ENCODE data around the gene ADAMTS5.

The ADAMTS5 gene

DNA sequence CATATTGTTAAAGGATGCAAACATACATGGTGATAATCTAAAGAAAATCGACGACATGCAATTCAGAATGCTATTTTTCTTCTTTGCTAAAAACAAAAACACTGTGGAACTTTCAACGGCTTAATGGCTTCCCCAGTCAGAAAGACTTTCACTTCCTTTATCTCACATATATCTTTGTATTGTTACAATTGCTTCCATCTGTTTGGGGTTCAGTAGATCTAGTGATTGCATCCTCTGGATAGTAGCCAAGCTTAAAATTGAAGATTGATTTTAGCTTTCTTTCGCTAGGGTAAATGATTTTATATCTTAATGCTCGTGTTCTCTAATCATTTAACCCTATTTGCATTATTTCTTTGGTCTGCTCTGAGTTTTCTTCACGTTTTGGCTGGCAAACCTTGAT lies 89.9 kb downstream of the ADAMTS5 start:
- no peak for TF ChIP-seq CTCF (IDR thresholded peaks at IDR 0.05; ENCODE audit: borderline replicate concordance, insufficient read depth, low read depth, low read length)
- H3K4me3 ChIP-seq (ENCODE audit: low read depth, low read length): no peak overlapping the region

- no peak for TF ChIP-seq CTCF (IDR thresholded peaks at IDR 0.05; ENCODE audit: borderline replicate concordance, insufficient read depth, low read depth, low read length)
- no peak overlapping the region for H3K4me3 ChIP-seq (ENCODE audit: low read depth, low read length)
Observed at GRCh38 chr21:26874347-26874746, 92.5 kb downstream of the ADAMTS5 start.
